Raji (cell line): Measurements from ENCODE around the gene CFAP298.

ENCODE experiments used
- POLR2A ChIP-seq: IDR thresholded peaks from 2 replicates; pipeline ENCODE4 v1.6.1; 2011; ENCODE audit warnings: low read depth, low read length, control low read depth; ENCODE audit not compliant: insufficient read depth

CFAP298 gene

GRCh38 chr21:32574946-32575925 is 36.9 kb downstream of the CFAP298 start:
- TF ChIP-seq POLR2A = no peak

- TF ChIP-seq POLR2A = no peak
Measured at GRCh38 chr21:32572574-32573420, 39.4 kb downstream of the CFAP298 start.

GRCh38 chr21:32570456-32570855 is 41.7 kb downstream of the CFAP298 start:
- no peak for TF ChIP-seq POLR2A

GRCh38 chr21:32569261-32570230 is 42.6 kb downstream of the CFAP298 start:
- no peak for TF ChIP-seq POLR2A

- no peak for TF ChIP-seq POLR2A
Measured at GRCh38 chr21:32567626-32568025, 44.6 kb downstream of the CFAP298 start.

GRCh38 chr21:32566741-32567389 is 45.3 kb downstream of the CFAP298 start:
- TF ChIP-seq POLR2A = no peak

- no peak for TF ChIP-seq POLR2A
Measured at GRCh38 chr21:32565856-32566465, 46.2 kb downstream of the CFAP298 start.

- TF ChIP-seq POLR2A = no peak
Measured at GRCh38 chr21:32562915-32563314, 49.3 kb downstream of the CFAP298 start.

GRCh38 chr21:32562426-32562825 is 49.8 kb downstream of the CFAP298 start:
- no peak for TF ChIP-seq POLR2A

GRCh38 chr21:32560896-32561295 is 51.3 kb downstream of the CFAP298 start:
- no peak for TF ChIP-seq POLR2A

- no peak for TF ChIP-seq POLR2A
Measured at GRCh38 chr21:32559006-32559610, 53.1 kb downstream of the CFAP298 start.

- no peak for TF ChIP-seq POLR2A
Measured at GRCh38 chr21:32558106-32558505, 54.1 kb downstream of the CFAP298 start.

- TF ChIP-seq POLR2A = no peak
Measured at GRCh38 chr21:32554832-32555638, 57.1 kb downstream of the CFAP298 start.

- no peak for TF ChIP-seq POLR2A
Measured at GRCh38 chr21:32549886-32550285, 62.3 kb downstream of the CFAP298 start.
